PFSK-1 (cell line): ENCODE measurements around the gene TNFSF12.

ENCODE experiments used
- POLR2AphosphoS5 ChIP-seq: IDR thresholded peaks from 2 replicates; pipeline ENCODE4 v1.6.1; 2012; ENCODE audit warnings: low read depth, mild to moderate bottlenecking, control low read depth, low read length, moderate library complexity
- SIN3A ChIP-seq: IDR thresholded peaks from 2 replicates; pipeline ENCODE4 v1.6.1; 2012; ENCODE audit warnings: mild to moderate bottlenecking, low read length, moderate library complexity, borderline replicate concordance; ENCODE audit not compliant: insufficient read depth
- TAF1 ChIP-seq: IDR thresholded peaks from 2 replicates; pipeline ENCODE4 v1.6.1; 2012; ENCODE audit warnings: low read length, control low read depth, borderline replicate concordance; ENCODE audit not compliant: insufficient read depth
- TF ChIP-seq, protein P1 (sequence below), 2 experiments: IDR thresholded peaks; 2 replicates each; pipeline versions ENCODE4 v1.6.1 to v1.8.0; 2011 to 2012; ENCODE audit warnings: low read depth in 2 of 2, low read length in 2 of 2, control low read depth in 1 of 2, inconsistent platforms in 1 of 2, mild to moderate bottlenecking in 1 of 2, moderate library complexity in 1 of 2; ENCODE audit not compliant: insufficient read depth in 1 of 2

GRCh38 chr17:7528842-7529241 lies 20.0 kb upstream of the TNFSF12 start:
- TF ChIP-seq SIN3A (no peak), TAF1 (no peak), POLR2AphosphoS5 (no peak)
- TF ChIP-seq, protein P1, sequence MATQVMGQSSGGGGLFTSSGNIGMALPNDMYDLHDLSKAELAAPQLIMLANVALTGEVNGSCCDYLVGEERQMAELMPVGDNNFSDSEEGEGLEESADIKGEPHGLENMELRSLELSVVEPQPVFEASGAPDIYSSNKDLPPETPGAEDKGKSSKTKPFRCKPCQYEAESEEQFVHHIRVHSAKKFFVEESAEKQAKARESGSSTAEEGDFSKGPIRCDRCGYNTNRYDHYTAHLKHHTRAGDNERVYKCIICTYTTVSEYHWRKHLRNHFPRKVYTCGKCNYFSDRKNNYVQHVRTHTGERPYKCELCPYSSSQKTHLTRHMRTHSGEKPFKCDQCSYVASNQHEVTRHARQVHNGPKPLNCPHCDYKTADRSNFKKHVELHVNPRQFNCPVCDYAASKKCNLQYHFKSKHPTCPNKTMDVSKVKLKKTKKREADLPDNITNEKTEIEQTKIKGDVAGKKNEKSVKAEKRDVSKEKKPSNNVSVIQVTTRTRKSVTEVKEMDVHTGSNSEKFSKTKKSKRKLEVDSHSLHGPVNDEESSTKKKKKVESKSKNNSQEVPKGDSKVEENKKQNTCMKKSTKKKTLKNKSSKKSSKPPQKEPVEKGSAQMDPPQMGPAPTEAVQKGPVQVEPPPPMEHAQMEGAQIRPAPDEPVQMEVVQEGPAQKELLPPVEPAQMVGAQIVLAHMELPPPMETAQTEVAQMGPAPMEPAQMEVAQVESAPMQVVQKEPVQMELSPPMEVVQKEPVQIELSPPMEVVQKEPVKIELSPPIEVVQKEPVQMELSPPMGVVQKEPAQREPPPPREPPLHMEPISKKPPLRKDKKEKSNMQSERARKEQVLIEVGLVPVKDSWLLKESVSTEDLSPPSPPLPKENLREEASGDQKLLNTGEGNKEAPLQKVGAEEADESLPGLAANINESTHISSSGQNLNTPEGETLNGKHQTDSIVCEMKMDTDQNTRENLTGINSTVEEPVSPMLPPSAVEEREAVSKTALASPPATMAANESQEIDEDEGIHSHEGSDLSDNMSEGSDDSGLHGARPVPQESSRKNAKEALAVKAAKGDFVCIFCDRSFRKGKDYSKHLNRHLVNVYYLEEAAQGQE (IDR thresholded peaks at IDR 0.05; ENCODE audit: insufficient read depth in 1 of 2, low read depth in 2 of 2, low read length in 2 of 2), result no peak
